ENCODE data around the gene NDUFS8.

DNA sequence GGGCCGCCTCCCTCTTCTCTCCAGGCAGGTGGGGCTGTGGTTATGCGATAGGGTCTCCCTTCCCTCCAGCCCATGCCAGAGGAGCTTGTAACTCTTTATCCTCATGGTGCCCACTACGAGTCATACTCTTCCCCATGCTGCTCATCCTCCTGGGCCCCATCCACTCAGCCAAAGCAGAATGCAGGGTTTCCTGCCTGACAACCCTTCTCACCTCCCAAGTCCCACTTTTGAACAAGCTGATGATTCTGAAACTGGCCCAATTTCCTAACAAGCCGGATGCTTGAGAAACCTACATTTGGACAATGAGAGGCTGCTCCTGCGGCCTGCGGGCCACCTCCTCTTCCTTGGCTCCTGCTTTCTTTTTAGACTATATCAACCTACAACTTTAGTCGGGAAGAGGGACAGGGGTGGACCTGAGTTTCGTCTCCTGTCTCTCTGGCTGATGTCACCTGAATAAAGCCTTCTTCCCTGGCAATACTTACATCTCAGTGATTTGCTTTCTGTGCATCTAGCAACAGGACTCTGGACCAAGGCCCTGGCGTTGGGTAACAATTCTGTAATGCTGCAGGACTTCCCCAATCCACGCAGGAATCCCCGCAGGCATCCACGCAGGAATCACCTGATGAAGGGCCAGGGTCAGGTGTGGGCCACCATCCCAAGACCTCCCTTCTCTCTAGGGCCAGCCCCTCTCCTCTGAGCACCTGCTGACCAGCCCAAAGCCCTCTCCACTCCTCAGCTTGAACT, 1.5 kb upstream of the NDUFS8 start:
- TF ChIP-seq POLR2AphosphoS5 (IDR thresholded peaks at IDR 0.05; ENCODE audit: low read depth, low read length) (no peak), POLR2A (IDR thresholded peaks at IDR 0.05; ENCODE audit: low read depth, low read length) (no peak)
